Right lobe of liver (tissue), 4 donors: ENCODE measurements around the gene IGF2BP3.

Experiments
- POLR2A ChIP-seq: fragments of 450-650 bp; IDR thresholded peaks from one replicate; pipeline ENCODE4 v1.6.1; 2017; ENCODE audit warnings: antibody characterized with exemption, mild to moderate bottlenecking
- TF ChIP-seq, protein P1 (sequence below), 4 donors: fragments of 200-600 bp in 3 of 4; fragments of 450-650 bp in 1 of 4; IDR thresholded peaks; one replicate each; pipeline versions ENCODE4 v1.5.1 to v1.8.0; 2016 to 2022; ENCODE audit warnings: antibody characterized with exemption in 4 of 4, mild to moderate bottlenecking in 2 of 4
- donor health status: DM: no; HTN: no; CAD: no.
- donor health status: DM: no; HTN: no; CAD: no.
- donor health status: DM: no; HTN: yes; CAD: no.

DNA sequence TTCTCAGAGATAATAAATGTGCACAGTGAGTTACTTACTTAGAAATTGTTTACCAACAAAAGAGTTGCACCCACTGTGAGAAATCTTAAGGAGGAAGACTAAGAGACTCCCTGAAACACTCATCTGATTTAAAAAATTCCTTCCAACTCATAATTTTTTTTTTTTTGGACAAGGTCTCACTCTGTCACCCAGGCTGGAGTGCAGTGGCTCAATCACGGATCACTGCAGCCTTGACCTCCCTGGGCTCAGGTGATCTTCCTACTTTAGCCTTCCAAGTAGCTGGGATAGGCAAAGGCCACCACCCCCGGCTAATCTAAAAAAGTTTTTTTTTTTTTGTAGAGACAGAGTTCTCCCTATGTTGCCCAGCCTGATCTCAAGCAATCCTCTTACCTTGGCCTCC is 135.2 kb downstream of the IGF2BP3 start:
- no peak for TF ChIP-seq POLR2A
- TF ChIP-seq, protein P1, sequence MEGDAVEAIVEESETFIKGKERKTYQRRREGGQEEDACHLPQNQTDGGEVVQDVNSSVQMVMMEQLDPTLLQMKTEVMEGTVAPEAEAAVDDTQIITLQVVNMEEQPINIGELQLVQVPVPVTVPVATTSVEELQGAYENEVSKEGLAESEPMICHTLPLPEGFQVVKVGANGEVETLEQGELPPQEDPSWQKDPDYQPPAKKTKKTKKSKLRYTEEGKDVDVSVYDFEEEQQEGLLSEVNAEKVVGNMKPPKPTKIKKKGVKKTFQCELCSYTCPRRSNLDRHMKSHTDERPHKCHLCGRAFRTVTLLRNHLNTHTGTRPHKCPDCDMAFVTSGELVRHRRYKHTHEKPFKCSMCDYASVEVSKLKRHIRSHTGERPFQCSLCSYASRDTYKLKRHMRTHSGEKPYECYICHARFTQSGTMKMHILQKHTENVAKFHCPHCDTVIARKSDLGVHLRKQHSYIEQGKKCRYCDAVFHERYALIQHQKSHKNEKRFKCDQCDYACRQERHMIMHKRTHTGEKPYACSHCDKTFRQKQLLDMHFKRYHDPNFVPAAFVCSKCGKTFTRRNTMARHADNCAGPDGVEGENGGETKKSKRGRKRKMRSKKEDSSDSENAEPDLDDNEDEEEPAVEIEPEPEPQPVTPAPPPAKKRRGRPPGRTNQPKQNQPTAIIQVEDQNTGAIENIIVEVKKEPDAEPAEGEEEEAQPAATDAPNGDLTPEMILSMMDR (IDR thresholded peaks at IDR 0.05) = no peak
